HEK293 (cell line): ENCODE measurements around the gene RNF151.

Experiments
- BCL11B ChIP-seq: fragments of 450-650 bp; formaldehyde crosslinking; IDR thresholded peaks from 2 replicates; pipeline ENCODE4 v1.5.1; 2016; ENCODE audit warnings: low read depth, missing biosample characterization, missing genetic modification characterization
- GLI2 ChIP-seq: fragments of 450-650 bp; formaldehyde crosslinking; IDR thresholded peaks from 2 replicates; pipeline ENCODE4; 2017; ENCODE audit warnings: missing biosample characterization, missing genetic modification characterization, low read depth, borderline replicate concordance
- GLI4 ChIP-seq: fragments of 450-650 bp; formaldehyde crosslinking; IDR thresholded peaks from 2 replicates; pipeline ENCODE4 v1.5.1; 2016; ENCODE audit warnings: missing biosample characterization, missing genetic modification characterization
- HOXA7 ChIP-seq: sonication (generic); formaldehyde crosslinking; IDR thresholded peaks from 2 replicates; pipeline ENCODE4 v1.8.1; 2022; ENCODE audit warnings: missing genetic modification reagents, borderline replicate concordance
- HOXC10 ChIP-seq: sonication (generic); formaldehyde crosslinking; IDR thresholded peaks from 2 replicates; pipeline ENCODE4 v1.8.1; 2023; ENCODE audit warnings: mild to moderate bottlenecking, missing genetic modification reagents
- KLF16 ChIP-seq: fragments of 450-650 bp; formaldehyde crosslinking; IDR thresholded peaks from 2 replicates; pipeline ENCODE4 v1.5.1; 2017; ENCODE audit warnings: missing biosample characterization, missing genetic modification characterization
- KLF9 ChIP-seq: fragments of 450-650 bp; formaldehyde crosslinking; IDR thresholded peaks from 2 replicates; pipeline ENCODE4 v1.5.1; 2016; ENCODE audit warnings: missing biosample characterization, missing genetic modification characterization, low read depth
- REPIN1 ChIP-seq: fragments of 450-650 bp; formaldehyde crosslinking; IDR thresholded peaks from 2 replicates; pipeline ENCODE4 v1.5.1; 2017; ENCODE audit warnings: missing biosample characterization, missing genetic modification characterization, low read depth
- SP2 ChIP-seq: fragments of 450-650 bp; formaldehyde crosslinking; IDR thresholded peaks from 2 replicates; pipeline ENCODE4 v1.5.1; 2016; ENCODE audit warnings: missing biosample characterization, missing genetic modification characterization
- SP3 ChIP-seq: fragments of 450-650 bp; formaldehyde crosslinking; IDR thresholded peaks from 2 replicates; pipeline ENCODE4 v1.5.1; 2016; ENCODE audit warnings: missing biosample characterization, missing genetic modification characterization
- ZBTB17 ChIP-seq: fragments of 450-650 bp; formaldehyde crosslinking; IDR thresholded peaks from 2 replicates; pipeline ENCODE4 v1.5.1; 2016; ENCODE audit warnings: missing biosample characterization, missing genetic modification characterization
- ZBTB20 ChIP-seq: fragments of 450-650 bp; formaldehyde crosslinking; IDR thresholded peaks from 2 replicates; pipeline ENCODE4 v1.5.1; 2016; ENCODE audit warnings: missing biosample characterization, missing genetic modification characterization
- ZBTB8A ChIP-seq: fragments of 450-650 bp; formaldehyde crosslinking; IDR thresholded peaks from 2 replicates; pipeline ENCODE4 v1.5.1; 2016; ENCODE audit warnings: missing biosample characterization, missing genetic modification characterization
- ZFP41 ChIP-seq: fragments of 450-650 bp; formaldehyde crosslinking; IDR thresholded peaks from 2 replicates; pipeline ENCODE4 v1.5.1; 2016; ENCODE audit warnings: missing biosample characterization, missing genetic modification characterization, borderline replicate concordance
- ZFP69B ChIP-seq: fragments of 450-650 bp; formaldehyde crosslinking; IDR thresholded peaks from 2 replicates; pipeline ENCODE4 v1.5.1; 2016; ENCODE audit warnings: missing biosample characterization, missing genetic modification characterization
- ZNF132 ChIP-seq: fragments of 450-650 bp; formaldehyde crosslinking; IDR thresholded peaks from 2 replicates; pipeline ENCODE4 v1.5.1; 2017; ENCODE audit warnings: missing biosample characterization, missing genetic modification characterization, borderline replicate concordance
- ZNF138 ChIP-seq: fragments of 450-650 bp; formaldehyde crosslinking; IDR thresholded peaks from 2 replicates; pipeline ENCODE4 v1.5.1; 2016; ENCODE audit warnings: missing biosample characterization, missing genetic modification characterization, borderline replicate concordance
- ZNF140 ChIP-seq: fragments of 450-650 bp; formaldehyde crosslinking; IDR thresholded peaks from 2 replicates; pipeline ENCODE4 v1.5.1; 2016; ENCODE audit warnings: missing biosample characterization, missing genetic modification characterization
- ZNF174 ChIP-seq: fragments of 450-650 bp; formaldehyde crosslinking; IDR thresholded peaks from 2 replicates; pipeline ENCODE4 v1.5.0; 2017; ENCODE audit warnings: missing biosample characterization, mild to moderate bottlenecking, missing genetic modification characterization
- ZNF239 ChIP-seq: fragments of 450-650 bp; formaldehyde crosslinking; IDR thresholded peaks from 2 replicates; pipeline ENCODE4 v1.5.1; 2016; ENCODE audit warnings: missing biosample characterization, missing genetic modification characterization
- ZNF274 ChIP-seq, 2 experiments: fragments of 200-500 bp in 1 of 2; fragments of 450-650 bp in 1 of 2; sonication (Bioruptor generic) in 1 of 2; formaldehyde crosslinking in 1 of 2; IDR thresholded peaks; 2 replicates each; pipeline versions ENCODE4 v1.5.1 to v1.6.1; 2014 to 2016; ENCODE audit warnings: borderline replicate concordance in 1 of 2, inconsistent platforms in 1 of 2, low read length in 1 of 2, missing biosample characterization in 1 of 2, missing genetic modification characterization in 1 of 2
- ZNF302 ChIP-seq: fragments of 450-650 bp; formaldehyde crosslinking; IDR thresholded peaks from 2 replicates; pipeline ENCODE4 v1.5.1; 2016; ENCODE audit warnings: missing biosample characterization, missing genetic modification characterization, low read depth
- ZNF311 ChIP-seq: fragments of 450-650 bp; formaldehyde crosslinking; IDR thresholded peaks from 2 replicates; pipeline ENCODE4 v1.5.1; 2017; ENCODE audit warnings: missing biosample characterization, missing genetic modification characterization, borderline replicate concordance
- ZNF324 ChIP-seq: fragments of 450-650 bp; formaldehyde crosslinking; IDR thresholded peaks from 2 replicates; pipeline ENCODE4 v1.5.1; 2016; ENCODE audit warnings: missing biosample characterization, missing genetic modification characterization
- ZNF341 ChIP-seq: fragments of 450-650 bp; formaldehyde crosslinking; IDR thresholded peaks from 2 replicates; pipeline ENCODE4; 2016; ENCODE audit warnings: low read depth, missing biosample characterization, missing genetic modification characterization
- ZNF510 ChIP-seq: fragments of 450-650 bp; formaldehyde crosslinking; IDR thresholded peaks from 2 replicates; pipeline ENCODE4 v1.5.1; 2018; ENCODE audit warnings: mild to moderate bottlenecking, missing genetic modification characterization, missing biosample characterization; ENCODE audit not compliant: insufficient replicate concordance
- ZNF521 ChIP-seq: fragments of 450-650 bp; formaldehyde crosslinking; IDR thresholded peaks from 2 replicates; pipeline ENCODE4 v1.5.1; 2017; ENCODE audit warnings: missing biosample characterization, mild to moderate bottlenecking, missing genetic modification characterization
- ZNF610 ChIP-seq: fragments of 450-650 bp; formaldehyde crosslinking; IDR thresholded peaks from 2 replicates; pipeline ENCODE4 v1.5.1; 2016; ENCODE audit warnings: missing biosample characterization, missing genetic modification characterization, borderline replicate concordance
- ZNF645 ChIP-seq: fragments of 450-650 bp; formaldehyde crosslinking; IDR thresholded peaks from 2 replicates; pipeline ENCODE4; 2016; ENCODE audit warnings: missing biosample characterization, missing genetic modification characterization
- ZNF664 ChIP-seq: fragments of 450-650 bp; formaldehyde crosslinking; IDR thresholded peaks from 2 replicates; pipeline ENCODE4 v1.5.1; 2016; ENCODE audit warnings: missing biosample characterization, missing genetic modification characterization
- ZNF704 ChIP-seq: fragments of 450-650 bp; formaldehyde crosslinking; IDR thresholded peaks from 2 replicates; pipeline ENCODE4 v1.5.1; 2016; ENCODE audit warnings: missing biosample characterization, missing genetic modification characterization
- ZNF707 ChIP-seq: fragments of 450-650 bp; formaldehyde crosslinking; IDR thresholded peaks from 2 replicates; pipeline ENCODE4 v1.5.1; 2016; ENCODE audit warnings: missing biosample characterization, missing genetic modification characterization
- TF ChIP-seq, protein P1 (sequence below): fragments of 450-650 bp; formaldehyde crosslinking; IDR thresholded peaks from 2 replicates; pipeline ENCODE4 v1.5.1; 2016; ENCODE audit warnings: missing biosample characterization, missing genetic modification characterization, borderline replicate concordance
- TF ChIP-seq, protein P2 (sequence below): fragments of 450-650 bp; formaldehyde crosslinking; IDR thresholded peaks from 2 replicates; pipeline ENCODE4 v1.5.1; 2016; ENCODE audit warnings: missing biosample characterization, missing genetic modification characterization

Gene RNF151

GRCh38 chr16:2009791-2010510 lies 43.3 kb downstream of the RNF151 start, which contains the start of gene ZNF598 (continued):
- TF ChIP-seq HOXC10 (CRISPR knock-in tag) (no peak), ZNF341 (peak; percentile 39; the same call in 1 of the 2 replicates), SP2 (tag by site-specific recombination) (peak; percentile 51), ZFP69B (tag by site-specific recombination) (peak; percentile 60; the same call in 1 of the 2 replicates), ZNF311 (tag by site-specific recombination) (no peak), ZNF132 (tag by site-specific recombination) (no peak), ZNF645 (no peak), ZNF140 (tag by site-specific recombination) (no peak), BCL11B (0 out of 2 replicates have a peak, but pooled peaks have one; percentile 12), ZNF174 (tag by site-specific recombination) (no peak), ZNF510 (tag by site-specific recombination) (no peak), ZNF274 (IDR thresholded peaks at IDR 0.05; ENCODE audit: low read length) (no peak), ZNF274 (tag by site-specific recombination; IDR thresholded peaks at IDR 0.05; ENCODE audit: borderline replicate concordance) (no peak), ZNF138 (no peak), ZNF704 (tag by site-specific recombination) (no peak), ZNF707 (tag by site-specific recombination) (no peak), ZNF521 (tag by site-specific recombination) (no peak), ZNF302 (tag by site-specific recombination) (no peak), REPIN1 (tag by site-specific recombination) (no peak), ZNF239 (no peak), ZBTB20 (no peak), GLI4 (tag by site-specific recombination) (no peak), ZBTB8A (tag by site-specific recombination) (peak; percentile 53; the same call in 1 of the 2 replicates), HOXA7 (no peak), ZNF664 (tag by site-specific recombination) (no peak), GLI2 (no peak), ZFP41 (tag by site-specific recombination) (no peak), ZNF610 (tag by site-specific recombination) (peak; percentile 56; the same call in 1 of the 2 replicates), KLF9 (peak; percentile 45; the same call in 1 of the 2 replicates), ZNF324 (tag by site-specific recombination) (peak; percentile 86), ZBTB17 (peak; percentile 67), SP3 (tag by site-specific recombination) (peak; percentile 62), KLF16 (tag by site-specific recombination) (peak; percentile 75; the same call in 1 of the 2 replicates)
- TF ChIP-seq, protein P1, sequence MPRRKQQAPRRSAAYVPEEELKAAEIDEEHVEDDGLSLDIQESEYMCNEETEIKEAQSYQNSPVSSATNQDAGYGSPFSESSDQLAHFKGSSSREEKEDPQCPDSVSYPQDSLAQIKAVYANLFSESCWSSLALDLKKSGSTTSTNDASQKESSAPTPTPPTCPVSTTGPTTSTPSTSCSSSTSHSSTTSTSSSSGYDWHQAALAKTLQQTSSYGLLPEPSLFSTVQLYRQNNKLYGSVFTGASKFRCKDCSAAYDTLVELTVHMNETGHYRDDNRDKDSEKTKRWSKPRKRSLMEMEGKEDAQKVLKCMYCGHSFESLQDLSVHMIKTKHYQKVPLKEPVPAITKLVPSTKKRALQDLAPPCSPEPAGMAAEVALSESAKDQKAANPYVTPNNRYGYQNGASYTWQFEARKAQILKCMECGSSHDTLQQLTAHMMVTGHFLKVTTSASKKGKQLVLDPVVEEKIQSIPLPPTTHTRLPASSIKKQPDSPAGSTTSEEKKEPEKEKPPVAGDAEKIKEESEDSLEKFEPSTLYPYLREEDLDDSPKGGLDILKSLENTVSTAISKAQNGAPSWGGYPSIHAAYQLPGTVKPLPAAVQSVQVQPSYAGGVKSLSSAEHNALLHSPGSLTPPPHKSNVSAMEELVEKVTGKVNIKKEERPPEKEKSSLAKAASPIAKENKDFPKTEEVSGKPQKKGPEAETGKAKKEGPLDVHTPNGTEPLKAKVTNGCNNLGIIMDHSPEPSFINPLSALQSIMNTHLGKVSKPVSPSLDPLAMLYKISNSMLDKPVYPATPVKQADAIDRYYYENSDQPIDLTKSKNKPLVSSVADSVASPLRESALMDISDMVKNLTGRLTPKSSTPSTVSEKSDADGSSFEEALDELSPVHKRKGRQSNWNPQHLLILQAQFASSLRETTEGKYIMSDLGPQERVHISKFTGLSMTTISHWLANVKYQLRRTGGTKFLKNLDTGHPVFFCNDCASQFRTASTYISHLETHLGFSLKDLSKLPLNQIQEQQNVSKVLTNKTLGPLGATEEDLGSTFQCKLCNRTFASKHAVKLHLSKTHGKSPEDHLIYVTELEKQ (tag by site-specific recombination): no peak; the same call in 1 of the 2 replicates
- TF ChIP-seq, protein P2, sequence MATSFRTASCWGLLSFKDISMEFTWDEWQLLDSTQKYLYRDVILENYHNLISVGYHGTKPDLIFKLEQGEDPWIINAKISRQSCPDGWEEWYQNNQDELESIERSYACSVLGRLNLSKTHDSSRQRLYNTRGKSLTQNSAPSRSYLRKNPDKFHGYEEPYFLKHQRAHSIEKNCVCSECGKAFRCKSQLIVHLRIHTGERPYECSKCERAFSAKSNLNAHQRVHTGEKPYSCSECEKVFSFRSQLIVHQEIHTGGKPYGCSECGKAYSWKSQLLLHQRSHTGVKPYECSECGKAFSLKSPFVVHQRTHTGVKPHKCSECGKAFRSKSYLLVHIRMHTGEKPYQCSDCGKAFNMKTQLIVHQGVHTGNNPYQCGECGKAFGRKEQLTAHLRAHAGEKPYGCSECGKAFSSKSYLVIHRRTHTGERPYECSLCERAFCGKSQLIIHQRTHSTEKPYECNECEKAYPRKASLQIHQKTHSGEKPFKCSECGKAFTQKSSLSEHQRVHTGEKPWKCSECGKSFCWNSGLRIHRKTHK (tag by site-specific recombination): no peak
